ENCODE results near the gene ACSBG1. TPM values are rescaled to one million over a fixed set of nuclear protein-coding genes. Genes with fewer than 3 reads are reported as not detected.

ACSBG1 gene
- total and polyA plus RNA-seq, 10 of the 15 experiments (the other 5 are each of a cell fraction or from before 2014, with no cell fraction given) = 0.11 to 0.75 (median 0.42) TPM

- H2AFZ ChIP-seq (ENCODE audit: control insufficient read depth, low read depth, low read length) = no peak overlapping the region
- WGBS (ENCODE audit: insufficient coverage, insufficient replicate concordance, low lambda C conversion rate, missing lambda C conversion rate) = 23% methylated on average over 3 of the region's 3 CpGs
- TF ChIP-seq HCFC1 (IDR thresholded peaks at IDR 0.05; ENCODE audit: low read length) (no peak), SREBF1 (IDR thresholded peaks at IDR 0.05; ENCODE audit: low read length) (no peak), RCOR1 (conservative IDR thresholded peaks at IDR 0.05; ENCODE audit: low read depth, low read length) (no peak), RAD21 (IDR thresholded peaks at IDR 0.05; ENCODE audit: insufficient read depth, low read depth, low read length) (no peak), ETV6 (conservative IDR thresholded peaks at IDR 0.05 in 1 of 2, IDR thresholded peaks at IDR 0.05 in 1 of 2; ENCODE audit: borderline replicate concordance in 1 of 2, low read depth in 1 of 2) (no peak), STAT1 (conservative IDR thresholded peaks at IDR 0.05) (no peak), MTA2 (IDR thresholded peaks at IDR 0.05; ENCODE audit: low read depth) (no peak), SIX5 (IDR thresholded peaks at IDR 0.05; ENCODE audit: low read depth, low read length, severe bottlenecking) (no peak), ZNF622 (IDR thresholded peaks at IDR 0.05) (no peak), TAF1 (IDR thresholded peaks at IDR 0.05; ENCODE audit: borderline replicate concordance, low read depth, low read length) (no peak), FOXM1 (IDR thresholded peaks at IDR 0.05; ENCODE audit: low read depth, low read length) (no peak)
- H3K27ac ChIP-seq (ENCODE audit: control insufficient read depth, insufficient read depth) = no peak overlapping the region
- intact Hi-C loops (cut with micrococcal nuclease; ENCODE audit: unreplicated experiment) = no loop called here
- ATAC-seq = no peak
- BruUV-seq (replicated peaks) = no TSS peak
- H3K4me2 ChIP-seq (ENCODE audit: control insufficient read depth, insufficient read depth) = no peak overlapping the region
- no peak overlapping the region for H3K9ac ChIP-seq (ENCODE audit: control insufficient read depth, insufficient read depth, low read length)
- no peaks in the 10 kb centered on the region for H3K4me1 ChIP-seq (ENCODE audit: control insufficient read depth, insufficient read depth, low read length)
- H3K9me3 ChIP-seq (replicated peaks; ENCODE audit: control insufficient read depth, insufficient read depth, low read length) = no peaks in the 10 kb centered on the region
- no peak for FAIRE-seq
- CTCF ChIA-PET = interaction anchor here (1.0 to 7.0 kb wide), 3 partner anchors 70 to 116 kb away, joined by 6 to 200 read pairs (median 20); no protein-coding TSS in a partner anchor
- no peaks in the 10 kb centered on the region for H4K20me1 ChIP-seq (ENCODE audit: control insufficient read depth, insufficient read depth)
- H3K79me2 ChIP-seq (ENCODE audit: control insufficient read depth, insufficient read depth, low read length) = no peaks in the 10 kb centered on the region
- POLR2A ChIA-PET = no interaction called here
- no peak overlapping the region for H3K4me3 ChIP-seq
- in situ Hi-C loops (cut with MboI) = no loop called here
- no peak for DNase-seq (ENCODE audit: low read depth, low spot score)
- RAD21 ChIA-PET (ENCODE audit: unreplicated experiment) = interaction anchor here (0.6 to 3.1 kb wide), 3 partner anchors 8 to 71 kb away, joined by 3 to 16 read pairs (median 5); no protein-coding TSS in a partner anchor
- no peaks in the 10 kb centered on the region for H3K36me3 ChIP-seq (ENCODE audit: control insufficient read depth in 2 of 2, insufficient read depth in 2 of 2, low read length in 1 of 2)
- SMC1A ChIA-PET (ENCODE audit: uncharacterized antibody, unreplicated experiment) = no interaction called here
- H3K27me3 ChIP-seq (replicated peaks in 1 of 2; ENCODE audit: control insufficient read depth in 2 of 2, insufficient read depth in 2 of 2, low read length in 1 of 2) = no peaks in the 10 kb centered on the region
Observed at GRCh38 chr15:78125267-78125666, 109.1 kb downstream of the ACSBG1 start.

All from GM12878 (cell line).